Brain microvascular endothelial cell (primary cell): ENCODE measurements around the gene ITGA3.
"Not testable (repeated sequence)": the region's sequence is repeated elsewhere in the genome, so short reads cannot be mapped to it uniquely, and the experiment has no call there.

Experiments
- DNase-seq: peaks from one replicate; pipeline ENCODE4 v3.0.0-alpha.2; 2020
- H3K27ac ChIP-seq: fragments of 250-450 bp; sonication (Bioruptor Pico); 2 replicates; pipeline ENCODE4 v1.5.1; 2020; ENCODE audit warnings: mild to moderate bottlenecking, moderate library complexity
- H3K27me3 ChIP-seq: fragments of 250-450 bp; sonication (Bioruptor Pico); replicated peaks from 2 replicates; pipeline ENCODE4 v1.5.1; 2020; ENCODE audit warnings: mild to moderate bottlenecking
- H3K36me3 ChIP-seq: fragments of 250-450 bp; sonication (Bioruptor Pico); replicated peaks from 2 replicates; pipeline ENCODE4 v1.5.1; 2020; ENCODE audit warnings: mild to moderate bottlenecking
- H3K4me3 ChIP-seq: 2 replicates; pipeline ENCODE4 v1.5.1; 2011; ENCODE audit warnings: low read depth, mild to moderate bottlenecking, control low read depth, low read length, moderate library complexity
- in situ Hi-C: cut with HindIII; loops from 2 replicates; pipeline ENCODE4 v1.10.0; 2017; ENCODE audit warnings: low sequenced_read_pairs, low pct_ligation_motif_present
- TF ChIP-seq, protein P1 (sequence below): IDR thresholded peaks from 2 replicates; pipeline ENCODE4 v1.5.1; 2011; ENCODE audit warnings: low read depth, mild to moderate bottlenecking, moderate library complexity, low read length, control low read depth, inconsistent platforms; ENCODE audit errors: missing control alignments

ITGA3 gene

DNA sequence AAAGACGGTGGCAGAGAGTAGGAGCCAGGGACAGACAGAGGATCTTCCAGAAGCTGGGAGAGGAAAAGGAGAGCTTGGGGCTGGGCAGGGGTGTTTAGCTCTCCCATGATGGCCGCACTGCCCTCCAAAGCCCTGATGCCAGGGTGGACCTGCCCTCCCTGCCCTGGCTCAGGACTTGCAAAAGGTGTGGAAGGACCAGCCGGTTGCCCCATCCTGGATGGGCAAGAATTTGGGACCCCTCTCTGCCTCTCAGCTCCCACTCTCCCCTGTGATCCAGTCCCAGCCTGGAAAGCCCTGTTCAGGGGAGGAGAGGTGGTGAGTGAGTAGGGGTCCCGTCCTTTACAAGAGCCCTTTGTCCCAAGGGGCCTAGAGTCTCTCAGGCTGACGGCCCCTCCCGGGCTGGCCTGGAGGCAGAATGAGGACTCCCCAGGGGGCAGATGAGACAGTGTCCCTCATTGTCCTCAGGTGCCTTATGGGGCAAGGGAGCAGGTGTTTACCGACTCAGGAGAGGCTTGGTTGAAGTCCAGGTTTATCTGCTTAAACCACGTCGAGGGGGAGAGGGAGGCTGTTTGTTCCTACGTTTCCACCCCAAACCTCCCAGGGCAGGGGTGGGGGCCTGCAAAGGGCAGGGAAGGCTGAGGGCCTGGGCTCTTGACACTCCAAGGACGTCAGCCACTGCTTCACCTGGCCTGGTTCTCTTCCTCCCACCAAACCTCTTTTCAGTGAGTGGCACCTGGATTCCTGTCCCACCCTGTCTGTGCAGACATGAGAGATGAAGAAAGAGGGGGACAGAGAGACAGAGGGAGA, 19.3 kb upstream of the ITGA3 start:
- no peak overlapping the region for H3K4me3 ChIP-seq
- no peak for DNase-seq
- no peaks in the 10 kb centered on the region for H3K27me3 ChIP-seq
- in situ Hi-C loops, result no loop called here
- TF ChIP-seq, protein P1, sequence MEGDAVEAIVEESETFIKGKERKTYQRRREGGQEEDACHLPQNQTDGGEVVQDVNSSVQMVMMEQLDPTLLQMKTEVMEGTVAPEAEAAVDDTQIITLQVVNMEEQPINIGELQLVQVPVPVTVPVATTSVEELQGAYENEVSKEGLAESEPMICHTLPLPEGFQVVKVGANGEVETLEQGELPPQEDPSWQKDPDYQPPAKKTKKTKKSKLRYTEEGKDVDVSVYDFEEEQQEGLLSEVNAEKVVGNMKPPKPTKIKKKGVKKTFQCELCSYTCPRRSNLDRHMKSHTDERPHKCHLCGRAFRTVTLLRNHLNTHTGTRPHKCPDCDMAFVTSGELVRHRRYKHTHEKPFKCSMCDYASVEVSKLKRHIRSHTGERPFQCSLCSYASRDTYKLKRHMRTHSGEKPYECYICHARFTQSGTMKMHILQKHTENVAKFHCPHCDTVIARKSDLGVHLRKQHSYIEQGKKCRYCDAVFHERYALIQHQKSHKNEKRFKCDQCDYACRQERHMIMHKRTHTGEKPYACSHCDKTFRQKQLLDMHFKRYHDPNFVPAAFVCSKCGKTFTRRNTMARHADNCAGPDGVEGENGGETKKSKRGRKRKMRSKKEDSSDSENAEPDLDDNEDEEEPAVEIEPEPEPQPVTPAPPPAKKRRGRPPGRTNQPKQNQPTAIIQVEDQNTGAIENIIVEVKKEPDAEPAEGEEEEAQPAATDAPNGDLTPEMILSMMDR, result no peak
- no peak overlapping the region for H3K27ac ChIP-seq
- H3K36me3 ChIP-seq, result no peaks in the 10 kb centered on the region

DNA sequence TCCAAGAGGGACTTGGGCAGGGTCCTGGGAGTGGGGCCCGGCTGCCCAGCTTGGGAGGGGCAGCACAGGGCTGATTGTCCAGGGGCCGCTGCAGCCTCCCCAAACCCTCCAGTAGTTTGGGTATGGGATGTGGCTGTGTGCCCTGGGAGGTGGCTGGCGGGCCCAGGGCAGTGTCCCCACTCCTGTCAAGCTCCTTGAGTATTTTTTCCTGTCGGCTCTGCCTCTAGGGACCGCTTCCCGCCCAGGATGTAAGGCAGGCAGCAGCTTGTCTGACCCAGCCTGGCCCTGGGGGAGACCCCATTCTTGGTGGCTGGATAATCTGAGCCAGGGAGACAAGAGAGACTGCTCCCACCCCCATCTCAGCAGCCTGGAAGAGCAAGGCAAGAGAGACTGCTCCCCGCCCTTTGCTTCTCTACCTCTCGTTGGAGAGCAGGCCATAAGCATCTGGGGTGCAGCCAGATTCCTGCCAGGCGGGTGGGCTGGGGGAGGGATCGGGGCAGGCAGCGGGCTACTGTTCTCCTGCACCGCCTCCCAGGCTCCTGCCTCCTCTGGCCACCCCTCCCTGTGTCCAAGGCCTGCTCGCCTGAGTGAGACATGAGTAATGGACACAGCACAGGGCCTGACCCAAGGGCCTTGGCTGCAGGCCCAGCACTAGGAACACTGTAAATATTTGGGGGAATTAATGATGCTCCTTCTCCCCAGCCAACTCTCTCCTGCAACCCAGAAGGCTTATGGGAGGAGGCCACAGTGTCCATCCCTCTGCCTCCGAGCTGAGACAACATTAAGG, 18.4 kb upstream of the ITGA3 start:
- Histone ChIP-seq H3K36me3 (no peaks in the 10 kb centered on the region), H3K27me3 (no peaks in the 10 kb centered on the region), H3K4me3 (no peak overlapping the region), H3K27ac (no peak overlapping the region)
- in situ Hi-C loops, result no loop called here
- DNase-seq, result peak; percentile 62
- TF ChIP-seq, protein P1, result no peak

DNA sequence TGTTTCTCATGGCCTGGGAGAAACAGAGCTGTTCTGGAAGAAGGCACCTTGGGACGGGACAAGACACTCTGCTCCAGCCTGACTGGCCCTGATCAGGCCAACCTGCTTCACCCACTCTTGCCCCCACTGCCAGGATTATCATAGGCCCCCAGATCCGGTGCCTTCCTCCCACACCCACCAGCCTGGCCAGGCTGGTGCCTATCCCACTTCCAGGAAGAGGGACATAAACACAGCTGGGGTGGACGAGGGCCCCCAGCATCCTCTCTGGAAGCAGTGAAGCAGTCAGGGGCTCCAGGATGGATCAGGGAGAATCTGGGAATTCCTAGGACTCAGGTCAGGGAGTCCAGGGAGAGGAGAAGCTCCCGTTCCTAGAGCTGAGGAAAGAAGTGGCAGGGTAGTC, 16.9 kb upstream of the ITGA3 start:
- in situ Hi-C loops, result no loop called here
- TF ChIP-seq, protein P1, result no peak
- no peak for DNase-seq

DNA sequence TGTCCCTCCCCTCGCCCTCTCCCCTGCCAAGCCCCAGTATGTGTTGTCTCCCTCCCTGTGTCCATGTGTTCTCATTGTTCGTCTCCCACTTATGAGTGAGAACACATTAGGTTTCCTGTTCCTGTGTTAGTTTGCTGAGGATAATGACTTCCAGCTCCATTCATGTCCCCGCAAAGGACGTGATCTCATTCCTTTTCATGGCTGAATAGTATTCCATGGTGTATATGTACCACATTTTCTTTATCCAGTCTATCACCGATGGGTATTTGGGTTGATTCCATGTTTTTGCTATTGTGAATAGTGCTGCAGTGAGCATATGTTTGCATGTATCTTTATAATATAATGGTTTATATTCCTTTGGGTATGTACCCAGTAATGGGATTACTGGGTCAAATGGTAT, 15.4 kb upstream of the ITGA3 start:
- H3K4me3 ChIP-seq, DNase-seq, H3K36me3 ChIP-seq, H3K27me3 ChIP-seq, H3K27ac ChIP-seq, in situ Hi-C loops: not testable (repeated sequence)

More for the DNA sequence above, 16.9 kb upstream of the ITGA3 start:
- Histone ChIP-seq H3K27me3 (no peaks in the 10 kb centered on the region), H3K4me3 (no peak overlapping the region), H3K27ac (no peak overlapping the region), H3K36me3 (no peaks in the 10 kb centered on the region)

DNA sequence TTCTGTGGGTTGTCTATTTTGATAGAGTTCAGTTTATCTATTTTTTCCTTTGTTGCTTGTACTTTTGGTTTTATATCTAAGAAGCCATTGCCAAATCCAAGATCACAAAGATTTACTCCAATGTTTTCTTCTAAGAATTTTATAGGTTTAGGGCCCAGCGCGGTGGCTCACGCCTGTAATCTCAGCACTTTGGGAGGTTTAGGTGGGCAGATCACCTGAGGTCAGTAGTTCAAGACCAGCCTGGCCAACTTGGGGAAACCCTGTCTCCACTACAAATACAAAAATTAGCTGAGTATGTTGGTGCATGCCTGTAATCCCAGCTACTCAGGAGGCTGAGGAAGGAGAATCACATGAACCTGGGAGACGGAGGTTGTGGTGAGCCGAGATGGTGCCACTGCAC, 13.7 kb upstream of the ITGA3 start:
- in situ Hi-C loops, result no loop called here
- no peak for DNase-seq
- Histone ChIP-seq H3K27ac (no peak overlapping the region), H3K27me3 (no peaks in the 10 kb centered on the region), H3K4me3 (no peak overlapping the region), H3K36me3 (no peaks in the 10 kb centered on the region)
- TF ChIP-seq, protein P1, result no peak
